Measurements from ENCODE around the gene NRG3. TPM values are rescaled to one million over a fixed set of nuclear protein-coding genes. Genes with fewer than 3 reads are reported as not detected.

The NRG3 gene
- total RNA-seq, 1 donor from 2014 or later: 0.92 TPM

DNA sequence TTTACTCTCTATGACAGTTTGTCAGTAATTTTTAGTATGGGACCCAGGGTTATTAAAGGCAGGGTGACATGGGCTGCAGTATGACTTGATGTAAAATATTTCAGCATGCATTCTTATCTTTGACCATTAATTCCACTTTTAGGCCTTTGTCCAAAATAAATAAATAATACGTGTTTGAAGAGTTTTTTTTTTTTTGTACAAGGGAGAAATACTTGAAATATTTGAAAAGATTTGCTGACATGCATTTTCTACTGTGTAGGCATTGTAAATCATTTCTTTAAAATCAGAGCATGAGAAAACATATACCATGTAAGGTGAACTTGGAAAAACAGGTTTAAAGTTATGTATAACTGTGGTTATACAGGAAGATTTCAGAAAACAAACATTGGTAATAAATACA is 23.5 kb downstream of the NRG3 start:
- DNase-seq (ENCODE audit: low read depth): no peak
- TF ChIP-seq, protein P1, sequence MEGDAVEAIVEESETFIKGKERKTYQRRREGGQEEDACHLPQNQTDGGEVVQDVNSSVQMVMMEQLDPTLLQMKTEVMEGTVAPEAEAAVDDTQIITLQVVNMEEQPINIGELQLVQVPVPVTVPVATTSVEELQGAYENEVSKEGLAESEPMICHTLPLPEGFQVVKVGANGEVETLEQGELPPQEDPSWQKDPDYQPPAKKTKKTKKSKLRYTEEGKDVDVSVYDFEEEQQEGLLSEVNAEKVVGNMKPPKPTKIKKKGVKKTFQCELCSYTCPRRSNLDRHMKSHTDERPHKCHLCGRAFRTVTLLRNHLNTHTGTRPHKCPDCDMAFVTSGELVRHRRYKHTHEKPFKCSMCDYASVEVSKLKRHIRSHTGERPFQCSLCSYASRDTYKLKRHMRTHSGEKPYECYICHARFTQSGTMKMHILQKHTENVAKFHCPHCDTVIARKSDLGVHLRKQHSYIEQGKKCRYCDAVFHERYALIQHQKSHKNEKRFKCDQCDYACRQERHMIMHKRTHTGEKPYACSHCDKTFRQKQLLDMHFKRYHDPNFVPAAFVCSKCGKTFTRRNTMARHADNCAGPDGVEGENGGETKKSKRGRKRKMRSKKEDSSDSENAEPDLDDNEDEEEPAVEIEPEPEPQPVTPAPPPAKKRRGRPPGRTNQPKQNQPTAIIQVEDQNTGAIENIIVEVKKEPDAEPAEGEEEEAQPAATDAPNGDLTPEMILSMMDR (conservative IDR thresholded peaks at IDR 0.05; ENCODE audit: low read depth, low read length): no peak

GRCh38 chr10:81900989-81901388 is 26.0 kb downstream of the NRG3 start:
- TF ChIP-seq, protein P1 (conservative IDR thresholded peaks at IDR 0.05; ENCODE audit: low read depth, low read length): no peak
- DNase-seq (ENCODE audit: low read depth): no peak
- H3K4me3 ChIP-seq (ENCODE audit: low read depth, low read length): no peak overlapping the region

More for the DNA sequence above, 23.5 kb downstream of the NRG3 start:
- H3K4me3 ChIP-seq (ENCODE audit: low read depth, low read length): no peak overlapping the region

DNA sequence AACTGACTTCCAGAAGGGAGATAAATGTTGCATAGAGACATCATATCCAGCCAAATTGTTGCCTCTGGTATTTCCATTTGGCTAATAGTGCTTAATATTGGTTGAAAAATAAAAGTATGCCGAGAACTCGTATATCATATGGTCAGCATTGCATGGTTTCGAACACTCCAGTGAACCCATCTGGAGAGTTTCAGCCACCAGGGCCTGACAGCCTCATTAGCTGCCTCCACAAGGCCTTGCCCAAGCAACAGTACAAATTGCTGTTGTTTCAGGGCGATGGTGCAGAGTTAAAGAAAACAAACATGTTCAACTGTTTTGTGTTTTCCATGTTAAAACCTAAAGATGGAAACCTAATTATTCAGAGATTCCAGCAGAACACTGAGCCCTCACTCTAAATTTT is 28.5 kb downstream of the NRG3 start:
- DNase-seq (ENCODE audit: low read depth): no peak
- H3K4me3 ChIP-seq (ENCODE audit: low read depth, low read length): no peak overlapping the region
- TF ChIP-seq, protein P1 (conservative IDR thresholded peaks at IDR 0.05; ENCODE audit: low read depth, low read length): no peak

DNA sequence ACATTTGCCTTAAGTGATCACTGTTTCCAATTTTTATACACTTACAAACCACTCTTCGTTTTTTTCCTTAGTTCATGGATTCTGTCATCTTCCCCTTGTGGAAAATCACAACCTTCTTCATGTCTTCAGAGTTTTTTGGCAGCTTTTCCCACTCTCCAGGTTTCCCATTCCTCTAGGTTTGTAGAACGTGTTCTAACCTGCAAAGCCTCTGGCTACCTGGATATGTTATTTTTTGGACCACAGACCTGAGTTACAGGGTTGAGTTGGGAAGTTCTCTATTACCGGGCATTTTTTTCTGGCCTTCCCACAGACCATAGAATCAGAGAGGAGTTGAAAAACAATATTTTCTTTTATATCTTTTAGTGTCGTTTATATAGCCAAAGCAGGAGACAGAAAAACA is 30.2 kb downstream of the NRG3 start:
- no peak for DNase-seq (ENCODE audit: low read depth)
- TF ChIP-seq, protein P1 (conservative IDR thresholded peaks at IDR 0.05; ENCODE audit: low read depth, low read length): no peak
- H3K4me3 ChIP-seq (ENCODE audit: low read depth, low read length): no peak overlapping the region

- TF ChIP-seq, protein P1 (conservative IDR thresholded peaks at IDR 0.05; ENCODE audit: low read depth, low read length): no peak
- no peak for DNase-seq (ENCODE audit: low read depth)
Observed at GRCh38 chr10:81909453-81909852, 34.5 kb downstream of the NRG3 start.

DNA sequence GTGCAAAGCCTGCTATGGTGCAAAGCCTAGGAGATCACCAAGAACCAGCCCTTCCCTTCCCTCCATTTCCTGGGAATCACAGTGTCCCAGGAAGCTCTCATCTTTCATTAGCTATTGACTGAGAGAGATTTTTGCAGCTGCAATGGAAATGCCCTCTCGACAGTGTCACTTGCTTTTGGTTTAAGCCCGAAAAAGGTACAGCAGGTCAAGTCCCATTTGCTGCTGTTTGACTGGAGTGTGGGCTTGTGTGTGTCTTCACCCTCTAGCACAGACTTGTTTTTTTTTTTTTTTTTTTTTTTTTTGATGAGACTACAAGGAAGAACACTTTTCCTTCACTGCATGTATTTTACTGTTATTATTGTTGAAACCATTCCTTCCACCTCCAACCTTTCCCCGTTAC is 36.3 kb downstream of the NRG3 start:
- no peak overlapping the region for H3K4me3 ChIP-seq (ENCODE audit: low read depth, low read length)
- TF ChIP-seq, protein P1 (conservative IDR thresholded peaks at IDR 0.05; ENCODE audit: low read depth, low read length): no peak

More at GRCh38 chr10:81909453-81909852, 34.5 kb downstream of the NRG3 start:
- H3K4me3 ChIP-seq (ENCODE audit: low read depth, low read length): no peak overlapping the region

GRCh38 chr10:81914736-81915503 is 39.9 kb downstream of the NRG3 start:
- DNase-seq (ENCODE audit: low read depth): no peak
- TF ChIP-seq, protein P1 (conservative IDR thresholded peaks at IDR 0.05; ENCODE audit: low read depth, low read length): no peak
- H3K4me3 ChIP-seq (ENCODE audit: low read depth, low read length): no peak overlapping the region

More for the DNA sequence above, 36.3 kb downstream of the NRG3 start:
- DNase-seq (ENCODE audit: low read depth): no peak
